ENCODE data around the gene VLDLR.

GRCh38 chr9:2641033-2641432 lies 19.4 kb downstream of the VLDLR start:
- TF ChIP-seq CTCF (IDR thresholded peaks at IDR 0.05) = no peak
- TF ChIP-seq POLR2A (IDR thresholded peaks at IDR 0.05) = no peak
- TF ChIP-seq POLR2AphosphoS5 (IDR thresholded peaks at IDR 0.05) = peak in 1 of 3 donors; percentile 13
